Measurements from ENCODE around the gene IQCC. TPM values are rescaled to one million over a fixed set of nuclear protein-coding genes. Genes with fewer than 3 reads are reported as not detected.

Gene IQCC
- polyA plus RNA-seq, 1 donor (not counting 4 experiments of a cell fraction or from before 2014, with no cell fraction given): 1.5 TPM

DNA sequence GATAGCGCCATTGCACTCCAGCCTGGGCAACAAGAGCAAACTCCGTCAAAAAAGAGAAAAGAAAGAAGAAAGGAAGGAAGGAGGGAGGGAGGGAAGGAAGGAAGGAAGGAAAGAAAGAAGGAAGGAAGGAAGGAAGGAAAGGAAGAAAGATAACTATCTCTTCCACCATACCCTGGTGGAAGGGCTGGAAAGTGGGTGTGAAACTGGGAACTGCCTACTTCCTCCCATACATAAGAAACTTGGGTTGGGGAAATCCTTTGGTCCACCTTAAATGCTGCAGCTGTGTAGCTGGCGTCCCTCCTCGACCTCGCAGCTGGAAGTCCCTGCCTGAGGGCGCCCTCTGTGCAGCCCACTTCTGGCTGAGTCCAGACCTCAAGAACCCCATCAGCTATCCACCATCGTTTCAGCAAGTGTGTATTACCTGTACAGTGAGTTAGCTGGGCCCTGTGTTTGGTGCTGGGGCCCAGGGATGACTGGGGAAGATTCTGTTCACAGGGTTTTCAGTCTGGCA is 36.9 kb downstream of the IQCC start:
- dilution Hi-C loops (cut with MboI; ENCODE audit: extremely low pct_ligation_motif_present, low sequenced_read_pairs): no loop called here
- peaks cover 2% of the 10 kb centered on the region for H3K9me1 ChIP-seq (ENCODE audit: control insufficient read depth, extremely low read depth, insufficient read depth, low read length)
- TF ChIP-seq, protein P1, sequence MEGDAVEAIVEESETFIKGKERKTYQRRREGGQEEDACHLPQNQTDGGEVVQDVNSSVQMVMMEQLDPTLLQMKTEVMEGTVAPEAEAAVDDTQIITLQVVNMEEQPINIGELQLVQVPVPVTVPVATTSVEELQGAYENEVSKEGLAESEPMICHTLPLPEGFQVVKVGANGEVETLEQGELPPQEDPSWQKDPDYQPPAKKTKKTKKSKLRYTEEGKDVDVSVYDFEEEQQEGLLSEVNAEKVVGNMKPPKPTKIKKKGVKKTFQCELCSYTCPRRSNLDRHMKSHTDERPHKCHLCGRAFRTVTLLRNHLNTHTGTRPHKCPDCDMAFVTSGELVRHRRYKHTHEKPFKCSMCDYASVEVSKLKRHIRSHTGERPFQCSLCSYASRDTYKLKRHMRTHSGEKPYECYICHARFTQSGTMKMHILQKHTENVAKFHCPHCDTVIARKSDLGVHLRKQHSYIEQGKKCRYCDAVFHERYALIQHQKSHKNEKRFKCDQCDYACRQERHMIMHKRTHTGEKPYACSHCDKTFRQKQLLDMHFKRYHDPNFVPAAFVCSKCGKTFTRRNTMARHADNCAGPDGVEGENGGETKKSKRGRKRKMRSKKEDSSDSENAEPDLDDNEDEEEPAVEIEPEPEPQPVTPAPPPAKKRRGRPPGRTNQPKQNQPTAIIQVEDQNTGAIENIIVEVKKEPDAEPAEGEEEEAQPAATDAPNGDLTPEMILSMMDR (optimal IDR thresholded peaks at IDR 0.05 in 1 of 3, IDR thresholded peaks at IDR 0.05 in 1 of 3, conservative IDR thresholded peaks at IDR 0.05 in 1 of 3; ENCODE audit: extremely low read depth in 1 of 3, insufficient read depth in 2 of 3, low read length in 3 of 3): no peak
- TF ChIP-seq EZH2 (IDR thresholded peaks at IDR 0.05; ENCODE audit: low read length): no peak
- H4K20me1 ChIP-seq (ENCODE audit: control insufficient read depth, extremely low read depth, insufficient read depth, low read length): no peaks in the 10 kb centered on the region
- FAIRE-seq (no peak), DNase-seq (ENCODE audit: low read depth, low spot score) (no peak)
- H3K4me1 ChIP-seq (ENCODE audit: control insufficient read depth, extremely low read depth, insufficient read depth, low read length): peaks cover 12% of the 10 kb centered on the region
- no peak overlapping the region for H3K4me3 ChIP-seq (ENCODE audit: control insufficient read depth in 2 of 3, extremely low read depth in 1 of 3, insufficient read depth in 2 of 3, low read depth in 1 of 3, low read length in 3 of 3)
- no peaks in the 10 kb centered on the region for H3K9me3 ChIP-seq (ENCODE audit: control insufficient read depth, low read depth, low read length)
- no peak overlapping the region for H3K27ac ChIP-seq (ENCODE audit: control insufficient read depth, insufficient read depth, low read length)
- no peak overlapping the region for H3K9ac ChIP-seq (ENCODE audit: control insufficient read depth, extremely low read depth, insufficient read depth, low read length)
- H3K27me3 ChIP-seq (ENCODE audit: control insufficient read depth, extremely low read depth, insufficient read depth, low read length): no peaks in the 10 kb centered on the region
- no peaks in the 10 kb centered on the region for H3K79me2 ChIP-seq (ENCODE audit: control insufficient read depth, insufficient read depth, low read length)
- H2AFZ ChIP-seq (ENCODE audit: control insufficient read depth, low read length): no peak overlapping the region
- no peak overlapping the region for H3K4me2 ChIP-seq (ENCODE audit: control insufficient read depth, extremely low read depth, insufficient read depth, low read depth, low read length)
- H3K36me3 ChIP-seq (ENCODE audit: control insufficient read depth in 2 of 2, extremely low read depth in 1 of 2, insufficient read depth in 2 of 2, low read length in 2 of 2): no peaks in the 10 kb centered on the region

GRCh38 chr1:32246888-32247273 is 41.4 kb downstream of the IQCC start, which contains the start of gene FAM167B:
TSS of gene FAM167B (plus strand) at chr1:32247222. CDS start at chr1:32247422, 200 bp downstream.
- Histone ChIP-seq H3K36me3 (ENCODE audit: control insufficient read depth in 2 of 2, extremely low read depth in 1 of 2, insufficient read depth in 2 of 2, low read length in 2 of 2) (no peaks in the 10 kb centered on the region), H3K9ac (ENCODE audit: control insufficient read depth, extremely low read depth, insufficient read depth, low read length) (no peak within 1 kb of the TSS), H3K79me2 (ENCODE audit: control insufficient read depth, insufficient read depth, low read length) (no peaks in the 10 kb centered on the region), H4K20me1 (ENCODE audit: control insufficient read depth, extremely low read depth, insufficient read depth, low read length) (no peaks in the 10 kb centered on the region), H3K9me1 (ENCODE audit: control insufficient read depth, extremely low read depth, insufficient read depth, low read length) (no peaks in the 10 kb centered on the region), H3K4me2 (ENCODE audit: control insufficient read depth, extremely low read depth, insufficient read depth, low read depth, low read length) (peak within 1 kb of the TSS; percentile 60), H3K4me3 (ENCODE audit: control insufficient read depth in 2 of 3, extremely low read depth in 1 of 3, insufficient read depth in 2 of 3, low read depth in 1 of 3, low read length in 3 of 3) (no peak within 1 kb of the TSS), H3K27me3 (ENCODE audit: control insufficient read depth, extremely low read depth, insufficient read depth, low read length) (no peaks in the 10 kb centered on the region), H3K27ac (ENCODE audit: control insufficient read depth, insufficient read depth, low read length) (no peak within 1 kb of the TSS), H3K4me1 (ENCODE audit: control insufficient read depth, extremely low read depth, insufficient read depth, low read length) (peaks cover 17% of the 10 kb centered on the region), H3K9me3 (ENCODE audit: control insufficient read depth, low read depth, low read length) (no peaks in the 10 kb centered on the region), H2AFZ (ENCODE audit: control insufficient read depth, low read length) (peak within 1 kb of the TSS; percentile 47)
- no peak for FAIRE-seq
- dilution Hi-C loops (cut with MboI; ENCODE audit: extremely low pct_ligation_motif_present, low sequenced_read_pairs): no loop called here
- no peak for DNase-seq (ENCODE audit: low read depth, low spot score)
- TF ChIP-seq, protein P1 (optimal IDR thresholded peaks at IDR 0.05 in 1 of 3, IDR thresholded peaks at IDR 0.05 in 1 of 3, conservative IDR thresholded peaks at IDR 0.05 in 1 of 3; ENCODE audit: extremely low read depth in 1 of 3, insufficient read depth in 2 of 3, low read length in 3 of 3): no peak
- TF ChIP-seq EZH2 (IDR thresholded peaks at IDR 0.05; ENCODE audit: low read length): no peak

All from keratinocyte (primary cell).